HG03175 (cell line): ENCODE results near the gene CDH13.

Source experiments
- ATAC-seq: cut with Tn5 transposase; IDR thresholded peaks from one replicate; pipeline ENCODE4 v1.9.1; 2021; ENCODE audit warnings: mild to moderate bottlenecking, moderate library complexity; ENCODE audit not compliant: unreplicated experiment

The CDH13 gene

DNA sequence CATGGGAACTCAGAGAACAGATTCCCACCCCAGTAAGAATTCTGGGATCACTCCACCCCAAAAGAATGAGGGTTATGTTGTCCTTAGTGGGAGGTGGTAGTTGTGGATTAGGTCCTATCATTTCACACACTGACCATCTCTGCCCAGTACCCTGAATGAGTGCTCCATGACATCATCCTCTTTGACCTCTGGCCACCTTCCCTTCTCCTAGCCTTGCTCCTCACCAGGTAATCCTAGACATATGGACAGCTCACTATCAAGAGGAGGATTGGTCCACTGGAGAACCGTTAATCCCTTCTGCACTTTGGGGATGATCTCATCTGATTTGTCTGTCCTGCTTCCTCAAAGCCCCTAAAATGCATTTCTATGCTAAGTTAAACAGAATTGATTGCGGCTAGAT is 642.8 kb downstream of the CDH13 start:
- ATAC-seq = no peak

DNA sequence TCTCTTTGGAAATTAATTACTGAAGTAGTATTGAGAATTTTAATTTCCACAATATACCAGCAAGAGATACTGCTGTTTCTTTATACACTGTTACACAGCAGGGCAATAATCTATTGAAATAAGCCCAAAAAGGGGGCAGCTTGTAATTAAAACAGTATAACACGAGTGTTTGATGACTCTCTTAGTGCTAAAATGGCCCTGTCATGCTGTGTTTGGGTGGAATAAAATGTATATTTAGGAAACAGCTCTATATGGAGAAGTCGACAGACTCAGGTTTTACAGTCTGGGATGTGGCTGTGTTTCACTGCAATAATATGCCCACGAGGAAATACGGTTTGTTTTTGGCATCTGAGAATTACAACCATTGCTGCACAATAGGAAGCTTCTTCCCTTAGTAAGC is 643.3 kb downstream of the CDH13 start:
- ATAC-seq = no peak

DNA sequence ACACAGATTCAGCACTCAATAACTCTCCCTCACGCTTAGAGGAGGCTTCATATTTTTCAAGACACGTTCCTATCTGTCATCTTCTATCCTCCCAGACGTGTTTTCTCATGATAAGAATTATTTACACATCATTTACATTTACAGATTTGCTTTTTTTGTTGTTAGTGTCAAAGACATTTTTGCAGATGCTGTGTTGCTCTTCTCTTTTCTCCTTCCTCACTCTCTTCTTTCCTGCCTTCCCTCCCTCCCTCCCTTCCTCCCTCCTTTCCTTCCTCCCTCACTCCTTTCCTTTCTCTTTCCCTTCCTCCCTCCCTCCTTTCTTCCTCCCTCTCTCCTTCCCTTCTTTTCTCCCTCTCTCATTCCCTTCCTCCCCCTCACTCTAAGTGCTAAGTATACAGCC is 643.9 kb downstream of the CDH13 start:
- no peak for ATAC-seq

DNA sequence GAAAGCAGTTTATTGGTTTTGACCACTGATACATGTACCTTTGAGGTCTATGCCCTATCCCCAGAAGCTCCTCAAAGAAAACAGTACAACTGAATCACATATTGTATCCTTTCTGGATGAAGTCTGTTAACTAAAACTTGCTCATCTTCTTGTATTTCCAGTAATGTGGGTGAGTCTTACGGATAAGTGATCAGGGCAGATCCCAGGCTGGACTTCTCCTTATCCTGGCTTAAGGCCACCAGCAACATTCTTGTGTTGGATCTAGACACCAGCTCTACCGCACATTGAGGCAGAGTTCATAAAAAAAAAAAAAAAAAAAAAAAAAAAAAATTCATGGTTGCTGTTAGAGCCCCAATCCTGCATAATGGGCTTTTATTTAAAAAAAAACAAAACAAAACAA is 644.4 kb downstream of the CDH13 start:
- ATAC-seq = no peak

DNA sequence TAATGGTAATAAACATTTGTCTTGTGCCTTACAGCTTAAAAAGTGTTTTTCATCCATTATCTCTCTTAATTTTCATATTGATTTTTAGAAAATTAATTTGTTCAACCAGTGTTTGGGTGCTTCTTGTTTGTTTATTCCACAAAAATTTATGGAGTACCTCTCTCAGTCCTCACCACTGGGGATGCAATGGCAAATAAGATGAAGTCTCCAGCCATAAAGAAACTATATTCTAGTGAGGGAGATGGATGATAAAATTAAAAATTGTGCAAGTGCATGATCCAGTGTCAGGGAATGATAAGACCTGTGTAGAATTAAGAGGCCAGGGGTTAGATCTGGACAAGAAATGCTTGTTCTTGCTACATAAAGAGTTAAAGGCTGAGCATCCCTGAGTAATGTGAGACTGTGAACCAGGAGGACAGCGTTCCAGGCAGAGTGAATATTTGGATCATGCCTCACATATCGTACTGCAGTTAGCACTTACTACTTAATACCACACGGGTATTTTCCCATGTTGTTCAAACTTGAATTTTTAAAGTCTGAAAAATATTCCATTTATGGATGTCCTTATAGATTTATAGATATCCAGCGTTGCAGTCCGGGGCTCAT is 645.3 kb downstream of the CDH13 start:
- ATAC-seq = no peak

DNA sequence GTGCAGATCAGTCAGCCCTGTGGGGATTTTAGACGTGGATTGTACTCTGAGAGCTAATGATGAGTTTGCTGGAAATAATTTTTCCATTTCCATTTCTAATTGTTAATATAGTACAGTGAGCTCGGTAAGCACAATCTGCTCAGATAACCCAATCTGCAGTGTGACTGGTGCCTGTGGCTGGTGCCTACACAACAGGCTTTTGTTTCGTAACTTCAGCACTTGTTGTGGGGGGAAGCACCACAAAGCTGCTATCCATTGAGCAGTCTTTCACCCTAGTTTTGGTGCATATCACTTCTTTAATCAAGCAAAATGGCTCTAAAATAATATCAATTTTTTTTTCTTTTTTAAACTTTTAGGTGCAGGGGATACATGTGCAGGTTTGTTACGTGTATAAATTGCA is 646.1 kb downstream of the CDH13 start:
- ATAC-seq = no peak

DNA sequence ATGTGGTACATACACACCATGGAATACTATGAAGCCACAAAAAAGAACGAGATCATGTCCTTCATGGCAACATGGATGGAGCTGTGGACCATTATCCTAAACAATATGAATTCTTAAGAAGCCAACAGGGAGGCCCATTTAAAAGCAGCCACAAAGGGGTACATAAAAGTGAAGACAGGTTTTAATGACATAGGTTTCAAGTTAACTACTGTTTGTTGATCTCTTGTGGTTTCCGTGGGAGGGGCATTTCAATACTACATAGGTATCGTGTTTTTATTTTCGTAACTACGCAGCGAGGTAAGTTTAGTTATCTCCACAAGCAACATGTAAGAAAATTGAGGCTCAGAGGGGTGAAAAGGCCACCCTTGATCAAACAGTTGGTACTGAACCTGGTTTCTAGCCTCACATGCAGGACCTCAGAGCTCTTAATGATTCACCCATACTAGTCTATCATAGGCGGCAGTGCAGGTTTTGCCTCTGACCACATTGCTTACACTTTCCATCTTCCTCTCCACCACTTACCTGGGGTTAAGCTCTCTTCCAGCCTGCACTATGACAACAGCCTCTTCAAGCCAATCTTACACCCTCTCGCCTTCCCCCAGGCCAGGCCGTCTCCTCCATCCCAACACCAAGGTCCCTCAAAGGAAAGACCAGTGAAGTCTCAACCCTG is 646.9 kb downstream of the CDH13 start:
- no peak for ATAC-seq

DNA sequence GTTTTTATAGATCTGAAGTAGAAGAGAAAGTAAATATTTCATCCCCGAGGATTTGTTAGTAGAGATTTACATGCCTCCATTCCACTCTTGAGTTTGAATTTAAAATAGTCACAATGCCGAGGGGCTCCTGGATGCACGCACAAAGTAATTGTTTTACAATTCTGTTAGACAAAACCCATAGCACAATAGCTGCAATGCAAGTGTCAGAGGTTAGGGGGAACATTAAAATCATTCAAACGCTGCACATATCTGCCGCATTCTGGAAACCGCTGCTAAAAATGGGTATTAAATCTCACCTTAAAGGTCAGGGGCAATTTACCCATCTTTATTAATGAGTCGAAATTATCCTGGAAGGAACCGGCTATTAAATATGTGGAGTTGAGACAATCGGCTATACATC is 652.5 kb downstream of the CDH13 start:
- ATAC-seq = no peak

DNA sequence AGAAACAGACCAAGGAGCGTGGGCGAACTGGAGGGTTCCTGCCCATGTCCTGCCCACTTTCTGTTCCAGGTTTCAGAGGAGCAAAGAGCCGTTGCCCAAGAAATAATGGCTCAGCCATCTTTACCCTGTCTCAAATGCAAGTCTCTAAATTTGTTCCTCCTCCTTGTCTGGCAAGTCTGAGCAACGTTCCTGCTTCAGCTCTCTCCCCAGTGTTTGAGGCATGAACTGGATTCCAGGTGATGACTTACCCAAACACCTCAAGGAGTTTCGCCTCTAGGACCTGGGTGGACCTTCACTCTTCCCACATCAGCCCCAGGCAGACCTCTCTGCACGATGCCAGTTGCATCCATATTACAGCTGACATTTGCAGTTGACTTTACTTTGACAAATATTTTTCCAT is 659.2 kb downstream of the CDH13 start:
- no peak for ATAC-seq

DNA sequence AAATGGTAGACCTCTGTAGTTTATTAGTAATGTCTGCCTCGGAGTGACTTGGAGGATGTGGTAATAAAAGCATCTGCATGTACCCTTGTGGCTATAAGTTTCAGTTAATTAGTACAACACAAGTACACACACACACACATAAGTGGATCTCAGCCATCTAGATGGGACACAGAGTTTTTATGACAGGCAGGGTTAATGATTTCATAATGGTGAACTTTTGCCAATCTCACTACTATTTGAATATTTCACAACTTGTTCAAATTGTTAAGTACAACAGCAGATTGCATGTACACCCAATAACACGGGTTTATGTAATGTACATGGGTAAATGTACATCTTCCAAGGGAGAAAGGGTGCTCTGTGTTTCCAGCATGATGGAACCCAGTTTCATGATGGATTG is 669.7 kb downstream of the CDH13 start:
- no peak for ATAC-seq

DNA sequence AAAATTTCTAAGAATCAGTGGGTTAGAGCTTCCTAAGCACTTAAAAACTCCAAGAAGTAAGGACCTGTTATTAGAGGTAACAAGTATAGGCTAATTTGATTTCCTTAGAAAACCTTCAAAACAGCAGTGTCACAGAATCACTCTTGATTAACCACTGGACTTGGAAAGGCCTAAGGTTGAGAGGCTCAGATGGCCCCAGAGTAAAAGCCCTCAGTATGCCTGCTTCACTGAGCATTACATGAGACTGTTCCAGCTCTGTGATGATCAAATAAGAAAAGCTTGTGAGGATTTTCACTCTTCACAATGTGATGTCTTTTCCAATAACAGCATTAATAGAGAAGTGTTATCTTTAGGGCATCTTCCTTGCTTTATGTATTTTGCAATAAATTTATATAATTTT is 671.8 kb downstream of the CDH13 start:
- no peak for ATAC-seq

DNA sequence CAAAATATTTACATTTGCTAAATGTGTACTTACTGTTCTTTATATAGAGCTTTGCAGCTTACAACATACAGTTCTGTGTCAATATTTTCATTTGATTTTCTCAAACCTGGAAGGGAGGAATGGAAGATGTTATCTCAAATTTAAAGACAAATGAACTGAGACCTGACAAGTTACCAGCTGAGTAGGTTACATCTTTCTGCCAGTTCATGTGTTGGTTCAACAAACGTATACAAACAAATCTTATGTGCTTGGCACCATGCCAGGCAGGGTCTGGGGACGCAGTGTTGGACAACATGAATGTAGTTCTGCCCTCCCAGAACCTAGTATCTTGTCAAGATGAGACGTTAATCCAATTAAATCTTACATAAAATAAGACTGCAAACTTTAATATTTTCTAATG is 673.6 kb downstream of the CDH13 start:
- ATAC-seq = no peak

DNA sequence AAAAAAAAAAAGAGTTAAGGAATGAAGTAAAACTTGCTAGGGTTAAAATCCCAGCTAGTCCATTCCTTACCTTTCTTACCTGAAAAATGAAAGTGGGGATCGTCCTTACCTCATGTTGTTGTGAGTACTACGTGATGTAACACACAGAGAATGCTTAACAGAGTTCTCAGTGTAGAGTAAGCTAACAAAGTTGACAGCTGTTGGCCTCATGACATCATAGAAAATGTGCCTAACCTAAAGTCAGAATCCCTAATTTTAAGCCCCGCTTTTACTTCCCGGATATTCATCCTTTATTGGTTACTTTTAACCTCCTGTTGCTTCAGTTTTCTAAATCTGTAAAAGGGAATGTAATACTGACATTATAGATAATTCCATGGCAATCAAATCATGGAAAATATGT is 675.2 kb downstream of the CDH13 start:
- ATAC-seq = no peak

DNA sequence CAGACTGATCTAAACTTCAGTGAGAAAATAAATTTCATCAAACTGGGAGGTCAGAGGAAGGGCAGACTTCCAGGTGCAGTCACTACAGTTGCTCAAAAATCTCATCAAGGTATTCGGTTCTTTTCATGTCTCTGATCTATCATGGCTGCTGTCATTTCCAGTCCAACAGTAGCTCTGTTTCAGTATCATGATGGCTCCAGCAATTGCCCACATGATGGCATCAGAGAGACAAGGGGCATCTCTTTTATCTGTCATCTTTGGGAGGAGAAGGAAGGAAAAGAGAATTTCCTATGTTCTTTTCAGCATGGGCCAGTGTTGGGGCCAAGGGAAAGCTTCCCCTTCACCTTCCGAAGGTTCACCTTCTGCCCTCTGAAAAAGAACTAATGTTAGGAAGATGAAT is 676.1 kb downstream of the CDH13 start:
- no peak for ATAC-seq

DNA sequence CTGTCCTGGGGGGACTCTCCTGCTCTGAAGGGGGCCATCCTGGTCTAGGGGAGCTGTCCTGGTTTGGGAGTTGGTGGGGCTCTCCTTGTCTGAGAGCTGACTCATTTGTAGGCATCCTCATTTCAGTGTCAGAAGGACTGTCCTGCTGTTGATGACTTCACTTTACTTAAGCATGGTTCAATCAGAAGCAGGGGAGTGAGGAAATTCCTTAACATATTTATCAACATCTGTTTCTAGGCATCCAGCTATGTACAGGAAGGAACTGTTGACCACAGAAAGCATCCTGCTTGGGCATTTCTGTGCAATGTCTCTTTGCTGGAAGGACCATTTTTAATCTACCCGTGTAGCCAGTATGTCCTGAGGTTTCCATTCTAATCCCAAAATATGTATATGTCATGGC is 678.3 kb downstream of the CDH13 start:
- ATAC-seq = no peak

DNA sequence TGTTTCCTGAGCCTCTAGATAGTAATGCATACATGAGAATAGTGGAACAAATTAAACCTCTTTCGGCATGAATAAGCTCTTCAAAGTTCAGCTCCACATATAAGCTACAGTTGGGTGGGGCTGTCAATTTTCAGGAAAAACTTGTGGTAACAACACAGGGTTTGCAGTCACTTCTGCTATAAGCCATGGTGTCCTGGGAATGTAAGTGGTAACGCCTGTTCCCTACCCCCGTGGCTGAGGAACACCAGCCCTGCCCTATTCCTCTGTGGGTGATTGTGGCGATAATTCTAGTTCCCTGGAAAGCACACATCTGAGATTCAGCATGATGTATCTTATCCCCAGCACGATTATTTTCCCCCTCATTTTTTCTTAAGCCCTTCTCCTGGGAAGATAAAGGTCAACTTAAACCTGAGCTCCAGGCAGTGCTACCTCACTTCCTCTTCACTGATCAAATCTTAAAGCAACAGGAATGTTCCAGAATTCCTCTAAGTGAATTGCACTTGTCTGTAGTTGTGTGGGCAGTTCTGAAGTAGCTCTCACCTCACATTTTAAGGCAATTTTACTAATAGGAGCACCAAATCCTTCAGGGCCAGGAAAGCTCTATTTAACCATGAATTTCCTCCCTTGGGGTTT is 680.3 kb downstream of the CDH13 start:
- ATAC-seq = no peak

DNA sequence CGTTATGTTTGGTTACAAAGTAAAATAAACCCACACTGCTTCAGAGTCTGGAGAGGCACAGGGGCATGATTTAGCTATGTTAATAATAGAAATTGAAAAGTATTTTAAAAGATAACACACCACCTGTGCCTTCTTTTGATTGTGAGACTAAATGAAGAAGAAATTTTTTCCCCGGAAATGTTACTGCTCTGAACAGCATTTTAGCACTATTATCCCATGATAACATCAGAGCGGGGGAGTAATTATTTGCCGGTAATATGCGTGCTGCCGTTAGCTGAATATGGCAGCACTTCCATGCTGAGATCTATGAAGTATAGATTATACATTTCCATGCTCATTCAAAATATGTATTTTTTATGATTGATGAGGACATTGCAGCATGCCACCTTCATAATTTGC is 680.8 kb downstream of the CDH13 start:
- no peak for ATAC-seq

DNA sequence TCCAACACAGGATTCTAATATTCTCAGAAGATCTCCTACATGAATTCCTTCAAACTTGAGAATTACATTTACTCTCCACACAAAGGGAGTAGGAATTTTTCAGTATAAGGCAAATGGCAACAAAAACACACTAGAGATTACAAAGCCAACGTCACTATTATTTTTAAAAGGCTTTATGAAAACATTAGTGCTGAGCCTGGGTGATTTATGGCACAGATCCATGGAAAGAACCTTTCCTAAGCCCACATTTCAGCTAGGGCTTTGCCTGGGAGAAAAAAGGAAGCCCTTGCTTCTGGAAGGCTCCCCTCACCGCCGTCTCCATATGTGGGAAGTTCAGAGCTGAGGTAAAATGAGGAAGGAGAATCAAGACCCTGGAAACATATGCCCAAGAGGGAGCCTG is 681.6 kb downstream of the CDH13 start:
- ATAC-seq = no peak

DNA sequence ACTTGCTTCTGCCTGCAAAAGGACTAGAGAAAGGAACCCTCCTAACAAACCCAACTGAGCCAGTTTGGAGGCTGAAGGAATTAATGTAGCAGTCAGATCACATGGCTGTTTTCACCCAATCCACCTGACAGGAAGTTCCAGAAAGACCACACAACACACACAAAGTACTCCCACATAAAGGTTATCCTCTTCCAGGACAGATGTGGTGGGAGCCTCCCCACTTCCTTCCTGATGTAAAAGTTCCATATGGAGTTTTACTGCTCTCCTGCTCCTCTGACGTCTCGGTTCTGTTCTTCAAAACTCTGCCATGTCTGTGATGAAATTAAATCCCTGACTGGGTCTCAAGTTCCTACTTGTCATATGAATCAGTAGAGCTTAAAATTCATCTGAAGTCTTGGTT is 684.0 kb downstream of the CDH13 start:
- no peak for ATAC-seq

DNA sequence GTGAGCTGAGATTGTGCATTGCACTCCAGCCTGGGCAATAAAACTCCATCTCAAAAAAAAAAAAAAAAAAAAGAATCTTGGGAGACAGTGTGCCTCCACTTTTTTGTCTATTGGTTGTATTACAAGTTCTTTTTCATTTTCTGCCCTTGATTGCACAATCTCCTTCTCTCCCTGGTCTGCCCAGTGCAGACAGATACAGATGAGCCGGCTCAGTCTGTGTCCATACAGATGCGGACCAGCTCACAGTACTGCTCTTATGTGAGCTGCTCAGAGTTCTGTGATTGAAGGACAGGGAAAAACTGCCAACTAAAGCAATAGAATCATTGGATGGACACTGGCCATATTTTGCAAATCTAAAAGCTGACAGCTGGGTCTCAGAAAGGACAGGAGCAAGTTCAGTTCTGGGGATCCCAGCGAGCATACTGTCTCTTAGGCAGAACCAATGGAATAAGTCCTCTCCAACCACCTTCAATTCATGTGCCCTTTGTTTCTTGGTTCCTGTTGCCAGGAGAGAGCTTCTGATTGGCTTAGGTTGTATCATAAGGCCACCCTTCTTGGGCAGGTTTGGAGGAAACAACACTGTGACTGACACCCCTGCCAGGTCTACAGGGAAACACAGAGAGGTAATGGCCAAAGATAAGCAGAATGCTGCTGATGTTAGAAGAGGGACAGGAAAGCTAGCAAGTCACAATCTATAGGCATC is 685.4 kb downstream of the CDH13 start:
- ATAC-seq = no peak

DNA sequence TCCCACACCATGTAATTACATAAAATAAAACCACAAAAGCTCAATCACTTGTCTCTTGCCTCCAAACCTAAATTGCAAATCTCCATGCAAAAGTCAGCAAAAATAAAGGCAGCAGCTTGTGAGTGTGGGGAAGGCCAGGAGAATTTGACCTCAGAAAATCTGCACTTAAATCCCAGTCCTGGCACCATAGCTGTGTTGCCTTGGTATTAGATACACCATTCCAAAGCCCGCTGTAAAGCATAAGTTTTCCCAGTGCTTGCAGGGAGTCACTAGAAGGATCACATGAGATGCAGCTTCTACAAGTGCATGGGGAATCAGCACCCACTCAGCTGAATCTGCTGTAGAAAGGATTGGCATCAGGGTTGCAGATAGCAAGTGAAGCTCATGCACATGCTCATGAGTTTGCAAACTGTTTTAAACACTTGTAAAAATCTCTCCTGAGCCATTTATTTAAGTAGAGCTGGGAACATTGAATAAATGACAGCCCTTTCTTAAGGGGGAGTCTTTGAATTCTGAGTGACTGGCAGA is 686.0 kb downstream of the CDH13 start:
- no peak for ATAC-seq

DNA sequence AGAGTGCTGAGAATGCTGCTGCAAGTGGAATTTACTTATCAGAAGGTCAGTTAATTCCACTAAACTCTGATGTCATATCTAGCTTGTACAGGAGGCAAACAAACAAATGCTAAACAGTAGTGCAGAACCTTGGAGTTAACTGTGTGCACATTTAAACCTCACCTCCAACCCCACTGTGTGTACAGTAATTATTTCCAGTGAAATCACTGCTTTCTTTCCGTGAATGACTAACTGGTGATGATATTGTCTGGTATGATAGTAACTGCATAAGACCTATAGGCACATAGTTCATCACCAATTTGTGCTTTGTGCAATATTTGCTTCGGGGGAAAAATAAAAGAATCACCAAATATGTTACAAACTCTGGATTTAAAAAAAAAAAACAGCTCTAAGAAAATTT is 688.5 kb downstream of the CDH13 start:
- ATAC-seq = no peak
